Gastrocnemius medialis (tissue), 4 donors: ENCODE measurements around the gene INPP5E.

ENCODE experiments used
- CTCF ChIP-seq, 5 experiments: fragments of 450-650 bp in 3 of 5; fragments of 200-600 bp in 2 of 5; sonication (generic) in 2 of 5; IDR thresholded peaks in 4 of 5; conservative IDR thresholded peaks in 1 of 5; 1 replicate in 4 of 5; 2 replicates in 1 of 5; pipeline ENCODE4 v1.5.1; 2016 to 2019; ENCODE audit warnings: antibody characterized with exemption in 5 of 5, mild to moderate bottlenecking in 3 of 5, moderate library complexity in 3 of 5
- POLR2A ChIP-seq, 2 donors: fragments of 450-650 bp; IDR thresholded peaks; one replicate each; pipeline ENCODE4 v1.6.1; 2017; ENCODE audit warnings: antibody characterized with exemption in 2 of 2, mild to moderate bottlenecking in 2 of 2, moderate library complexity in 2 of 2

GRCh38 chr9:136387217-136387616 lies 52.4 kb downstream of the INPP5E start:
- TF ChIP-seq POLR2A (IDR thresholded peaks at IDR 0.05) (no peak), CTCF (IDR thresholded peaks at IDR 0.05 in 4 of 5, conservative IDR thresholded peaks at IDR 0.05 in 1 of 5) (no peak)
